ENCODE data around the gene SAPCD2.

DNA sequence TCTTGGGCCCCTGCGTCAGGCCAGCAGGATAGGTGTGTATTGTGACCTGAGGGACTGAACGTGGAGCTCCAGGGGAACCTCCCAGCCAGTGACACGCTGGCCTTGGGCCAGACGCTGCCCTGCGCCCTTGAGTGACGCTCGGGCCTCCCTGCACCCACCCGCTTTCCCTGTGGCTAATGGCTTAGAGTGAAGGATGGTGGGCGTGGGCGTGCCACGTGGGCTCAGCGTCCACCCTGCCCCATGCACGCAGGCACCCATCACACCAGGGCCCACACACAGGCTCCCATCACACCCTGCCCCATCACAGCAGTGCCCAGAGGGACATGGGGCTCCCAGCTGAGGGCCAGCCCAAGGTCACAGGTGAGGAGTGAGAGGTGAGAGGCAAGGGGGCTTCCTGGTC is 33.3 kb downstream of the SAPCD2 start:
- TF ChIP-seq CTCF (conservative IDR thresholded peaks at IDR 0.05; ENCODE audit: low read depth in 2 of 2), result no peak
- TF ChIP-seq EZH2phosphoT487 (IDR thresholded peaks at IDR 0.05; ENCODE audit: unreplicated experiment), result no peak
